HCT116 (cell line): ENCODE measurements around the gene DYDC2. TPM values are rescaled to one million over a fixed set of nuclear protein-coding genes. Genes with fewer than 3 reads are reported as not detected.

Experiments used
- ATAC-seq: fragments of 200-7000 bp; cut with Tn5 transposase; 2 replicates; pipeline ENCODE4 v1.9.1; 2020; ENCODE audit warnings: mild to moderate bottlenecking, moderate library complexity
- BruUV-seq: library from RNA; stranded (reverse); fragments of 400-500 nt; replicated peaks from 2 replicates; lab custom pipeline; 2021; lab: Mats Ljungman, UMichigan
- CTCF ChIA-PET: fragments of 300-600 bp; sonication (Branson Sonifier 250); formaldehyde crosslinking; loops from one replicate; lab custom pipeline; 2021; ENCODE audit warnings: antibody characterized with exemption; lab: Charles Lee
- POLR2A ChIA-PET: fragments of 300-600, 350-600 bp; sonication (Branson Sonifier 250); formaldehyde crosslinking; loops from one replicate; lab custom pipeline; 2021; ENCODE audit warnings: antibody characterized with exemption; lab: Charles Lee
- RAD21 ChIA-PET, 2 experiments: fragments of 300-600 bp; sonication (Branson Sonifier 250); formaldehyde crosslinking; loops; one replicate each; lab custom pipeline; 2023; ENCODE audit warnings: low total read pairs in 2 of 2; ENCODE audit not compliant: uncharacterized antibody in 2 of 2, unreplicated experiment in 2 of 2, low non-redundant PET in 1 of 2; lab: Charles Lee
- DNase-seq: peaks from one replicate; pipeline ENCODE4 v3.0.0-alpha.2; 2010; ENCODE audit warnings: low read depth, low spot score
- H2AFZ ChIP-seq: fragments of 200-600 bp; shearing (Covaris generic), sonication (generic); 2 replicates; pipeline ENCODE4 v1.6.1; 2017; ENCODE audit warnings: low read depth, mixed run types, mixed read lengths, antibody characterized with exemption, low read length; ENCODE audit not compliant: poor library complexity, severe bottlenecking
- H3K27ac ChIP-seq: 2 replicates; pipeline ENCODE4 v1.5.1; 2012; ENCODE audit warnings: low read depth, low read length
- H3K27me3 ChIP-seq: fragments of 200-600 bp; sonication (generic); 2 replicates; pipeline ENCODE4 v1.6.1; 2016; ENCODE audit warnings: mixed run types, low read length, mixed read lengths; ENCODE audit not compliant: insufficient read depth
- H3K36me3 ChIP-seq, 2 experiments: fragments of 200-500 bp in 1 of 2; fragments of 200-600 bp in 1 of 2; sonication (Bioruptor generic) in 1 of 2; sonication (generic) in 1 of 2; 2 replicates each; pipeline versions ENCODE4 v1.5.1 to v1.6.1; 2014 to 2016; ENCODE audit warnings: low read length in 2 of 2, inconsistent platforms in 1 of 2, mixed read lengths in 1 of 2, mixed run types in 1 of 2; ENCODE audit not compliant: insufficient read depth in 2 of 2, control insufficient read depth in 1 of 2
- H3K4me1 ChIP-seq, 2 experiments: fragments of 200-600 bp in 1 of 2; sonication (generic) in 1 of 2; 2 replicates each; pipeline versions ENCODE4 v1.5.1 to v1.6.1; 2012 to 2017; ENCODE audit warnings: low read length in 2 of 2, inconsistent platforms in 1 of 2, mild to moderate bottlenecking in 1 of 2, mixed read lengths in 1 of 2, mixed run types in 1 of 2, moderate library complexity in 1 of 2; ENCODE audit not compliant: insufficient read depth in 2 of 2, control insufficient read depth in 1 of 2
- H3K4me2 ChIP-seq: fragments of 200-600 bp; sonication (generic); 2 replicates; pipeline ENCODE4 v1.6.1; 2017; ENCODE audit warnings: mixed run types, low read length, mixed read lengths
- H3K4me3 ChIP-seq, 2 experiments: fragments of 200-600 bp in 1 of 2; sonication (generic) in 1 of 2; replicated peaks in 1 of 2; 2 replicates each; pipeline ENCODE4 v1.5.1; 2011 to 2016; ENCODE audit warnings: low read length in 2 of 2, control low read depth in 1 of 2, low read depth in 1 of 2, mild to moderate bottlenecking in 1 of 2, mixed read lengths in 1 of 2, mixed run types in 1 of 2
- H3K79me2 ChIP-seq: fragments of 200-600 bp; sonication (generic); 2 replicates; pipeline ENCODE4 v1.6.1; 2017; ENCODE audit warnings: mild to moderate bottlenecking, mixed run types, low read length, moderate library complexity, mixed read lengths; ENCODE audit not compliant: insufficient read depth
- H3K9ac ChIP-seq: fragments of 200-600 bp; sonication (generic); 2 replicates; pipeline ENCODE4 v1.6.1; 2016; ENCODE audit warnings: low read length, mixed read lengths
- H3K9me2 ChIP-seq: fragments of 200-600 bp; sonication (generic), shearing (Covaris generic); 2 replicates; pipeline ENCODE4 v1.6.1; 2017; ENCODE audit warnings: mixed run types, mild to moderate bottlenecking, moderate library complexity; ENCODE audit not compliant: insufficient read depth
- H3K9me3 ChIP-seq, 2 experiments: fragments of 200-500 bp in 1 of 2; fragments of 200-600 bp in 1 of 2; sonication (Bioruptor generic) in 1 of 2; sonication (generic) in 1 of 2; 2 replicates each; pipeline ENCODE4 v1.6.1; 2014 to 2017; ENCODE audit warnings: low read length in 2 of 2, mixed read lengths in 2 of 2, inconsistent platforms in 1 of 2, low read depth in 1 of 2, mild to moderate bottlenecking in 1 of 2, mixed run types in 1 of 2, moderate library complexity in 1 of 2; ENCODE audit not compliant: control insufficient read depth in 1 of 2, insufficient read depth in 1 of 2
- H4K20me1 ChIP-seq: fragments of 200-600 bp; sonication (generic), shearing (Covaris generic); 2 replicates; pipeline ENCODE4 v1.6.1; 2017; ENCODE audit warnings: mixed run types, mild to moderate bottlenecking, moderate library complexity; ENCODE audit not compliant: insufficient read depth
- CBX3 ChIP-seq: IDR thresholded peaks from 2 replicates; pipeline ENCODE4 v1.6.1; 2012; ENCODE audit warnings: low read depth
- CEBPB ChIP-seq: IDR thresholded peaks from 2 replicates; pipeline ENCODE4 v1.6.1; 2012; ENCODE audit warnings: low read depth
- CTCF ChIP-seq, 3 experiments: fragments of 200-600 bp in 1 of 3; sonication (generic) in 1 of 3; IDR thresholded peaks in 2 of 3; conservative IDR thresholded peaks in 1 of 3; 2 replicates each; pipeline ENCODE4 v1.5.1; 2012 to 2017; ENCODE audit warnings: low read depth in 2 of 3, low read length in 2 of 3, antibody characterized with exemption in 1 of 3, borderline replicate concordance in 1 of 3, control low read depth in 1 of 3, mild to moderate bottlenecking in 1 of 3, mixed read lengths in 1 of 3, mixed run types in 1 of 3, moderate library complexity in 1 of 3; ENCODE audit not compliant: insufficient read depth in 1 of 3
- EGR1 ChIP-seq: IDR thresholded peaks from 2 replicates; pipeline ENCODE4 v1.6.1; 2012; ENCODE audit warnings: low read depth
- EZH2 ChIP-seq: fragments of 200-600 bp; sonication (generic); IDR thresholded peaks from 2 replicates; pipeline ENCODE4 v1.6.1; 2017; ENCODE audit warnings: antibody characterized with exemption, mixed run types
- FOSL1 ChIP-seq: IDR thresholded peaks from 2 replicates; pipeline ENCODE4 v1.6.1; 2012; ENCODE audit warnings: low read depth
- MAX ChIP-seq: IDR thresholded peaks from 2 replicates; pipeline ENCODE4 v1.6.1; 2012
- POLR2A ChIP-seq: IDR thresholded peaks from 2 replicates; pipeline ENCODE4 v1.7.0; 2011; ENCODE audit warnings: borderline replicate concordance; ENCODE audit not compliant: insufficient read depth, insufficient read length; ENCODE audit errors: extremely low read depth
- POLR2AphosphoS5 ChIP-seq: IDR thresholded peaks from 2 replicates; pipeline ENCODE4 v1.6.1; 2011; ENCODE audit warnings: mild to moderate bottlenecking, low read depth, low read length, moderate library complexity
- RAD21 ChIP-seq: IDR thresholded peaks from 2 replicates; pipeline ENCODE4 v1.6.1; 2012; ENCODE audit warnings: low read depth, mild to moderate bottlenecking
- SIN3A ChIP-seq: IDR thresholded peaks from 2 replicates; pipeline ENCODE4 v1.6.1; 2012; ENCODE audit warnings: low read depth
- SP1 ChIP-seq: IDR thresholded peaks from 2 replicates; pipeline ENCODE4 v1.6.1; 2012; ENCODE audit warnings: low read depth
- SRF ChIP-seq: IDR thresholded peaks from 2 replicates; pipeline ENCODE4 v1.6.1; 2012; ENCODE audit warnings: low read depth
- ZBTB33 ChIP-seq: IDR thresholded peaks from 2 replicates; pipeline ENCODE4 v1.6.1; 2011; ENCODE audit warnings: mild to moderate bottlenecking, low read length, moderate library complexity; ENCODE audit not compliant: insufficient replicate concordance; ENCODE audit errors: extremely low read depth
- ZFX ChIP-seq: fragments of 450-650 bp; IDR thresholded peaks from 2 replicates; pipeline ENCODE4 v1.6.1; 2017
- ZNF274 ChIP-seq: fragments of 200-500 bp; sonication (Bioruptor generic); IDR thresholded peaks from 2 replicates; pipeline ENCODE4 v1.6.1; 2014; ENCODE audit warnings: mild to moderate bottlenecking, low read depth, low read length, inconsistent platforms
- intact Hi-C: fragments of 100-400 bp; cut with micrococcal nuclease; formaldehyde crosslinking; loops from 2 replicates; pipeline ENCODE4 v1.10.0; 2022
- total RNA-seq: library from RNA; stranded (reverse); gene quantifications from one replicate; pipeline ENCODE4 v1.2.1, GENCODE V29; 2021; ENCODE audit not compliant: unreplicated experiment

Gene DYDC2
- total RNA-seq, 1 experiment from 2014 or later: not detected

GRCh38 chr10:80323311-80323710 is 33.3 kb upstream of the DYDC2 start (continued):
- TF ChIP-seq CBX3 (no peak), SRF (no peak)

- no peaks in the 10 kb centered on the region for H4K20me1 ChIP-seq
- H3K27ac ChIP-seq: no peak overlapping the region
- H3K27me3 ChIP-seq: no peaks in the 10 kb centered on the region
- no TSS peak for BruUV-seq
- H3K36me3 ChIP-seq: no peaks in the 10 kb centered on the region
- H2AFZ ChIP-seq: peak overlapping the region; percentile 40
- intact Hi-C loops: no loop called here
- H3K4me1 ChIP-seq: peaks cover 0 to 10% of the 10 kb centered on the region in 2 experiments; a peak in 3 of 4 replicates
- DNase-seq (no peak), ATAC-seq (peak; percentile 64)
- no peaks in the 10 kb centered on the region for H3K79me2 ChIP-seq
- H3K9ac ChIP-seq: no peak overlapping the region
- H3K4me3 ChIP-seq: no peak overlapping the region
- no peaks in the 10 kb centered on the region for H3K9me3 ChIP-seq
- POLR2A ChIA-PET: no interaction called here
- RAD21 ChIA-PET: no interaction called here
- TF ChIP-seq POLR2AphosphoS5 (no peak), EGR1 (no peak), ZFX (no peak), MAX (peak; percentile 39; the same call in 1 of the 2 replicates), FOSL1 (peak; percentile 18; the same call in 1 of the 2 replicates), CEBPB (no peak)
- H3K4me2 ChIP-seq: peak overlapping the region; percentile 0; the same call in 1 of the 2 replicates
- peaks cover 3% of the 10 kb centered on the region; the same call in 1 of the 2 replicates for H3K9me2 ChIP-seq
- CTCF ChIA-PET: interaction anchor here (0.7 to 0.9 kb wide), 2 partner anchors 54 to 340 kb away, joined by 3 to 4 read pairs; no protein-coding TSS in a partner anchor
Observed at GRCh38 chr10:80324086-80324485, 32.5 kb upstream of the DYDC2 start.

- POLR2A ChIA-PET: no interaction called here
- no peak overlapping the region for H3K27ac ChIP-seq
- H2AFZ ChIP-seq: peak overlapping the region; percentile 40
- no peak for DNase-seq
- no peaks in the 10 kb centered on the region for H4K20me1 ChIP-seq
- H3K9me2 ChIP-seq: peaks cover 3% of the 10 kb centered on the region; the same call in 1 of the 2 replicates
- no peak for ATAC-seq
- RAD21 ChIA-PET: no interaction called here
- no TSS peak for BruUV-seq
- H3K27me3 ChIP-seq: no peaks in the 10 kb centered on the region
- intact Hi-C loops: no loop called here
- no peaks in the 10 kb centered on the region for H3K79me2 ChIP-seq
- H3K4me2 ChIP-seq: no peak overlapping the region
- no peaks in the 10 kb centered on the region for H3K9me3 ChIP-seq
- no peak overlapping the region for H3K4me3 ChIP-seq
- peaks cover 0 to 10% of the 10 kb centered on the region in 2 experiments; a peak in 3 of 4 replicates for H3K4me1 ChIP-seq
- H3K36me3 ChIP-seq: no peaks in the 10 kb centered on the region
- H3K9ac ChIP-seq: no peak overlapping the region
- TF ChIP-seq FOSL1: no peak
- TF ChIP-seq POLR2A: no peak
- no peak for TF ChIP-seq RAD21
- no peak for TF ChIP-seq SRF
- no peak for TF ChIP-seq ZNF274
- no peak for TF ChIP-seq CTCF (IDR thresholded peaks at IDR 0.05 in 2 of 3, conservative IDR thresholded peaks at IDR 0.05 in 1 of 3; ENCODE audit: borderline replicate concordance in 1 of 3, insufficient read depth in 1 of 3, low read depth in 2 of 3, low read length in 2 of 3)
- no peak for TF ChIP-seq POLR2AphosphoS5
- TF ChIP-seq SP1: no peak
- TF ChIP-seq ZBTB33: no peak
- TF ChIP-seq SIN3A: no peak
- TF ChIP-seq ZFX: no peak
- TF ChIP-seq CBX3: no peak
- TF ChIP-seq EZH2: no peak
- CTCF ChIA-PET: no interaction called here
Observed at GRCh38 chr10:80324891-80325364, 31.7 kb upstream of the DYDC2 start.
